GM18951 (cell line): Measurements from ENCODE around the gene TOMM20.

Experiments used
- POLR2A ChIP-seq: IDR thresholded peaks from 4 replicates; pipeline ENCODE4 v1.6.1; 2011; ENCODE audit warnings: mild to moderate bottlenecking; ENCODE audit not compliant: insufficient read length, insufficient read depth; ENCODE audit errors: extremely low read depth
- in situ Hi-C: fragments of 300-500 bp; cut with MboI; formaldehyde crosslinking; loops from one replicate; pipeline ENCODE4 v1.12.0; 2022; ENCODE audit warnings: low sequenced_read_pairs, mixed read lengths, inconsistent platforms; ENCODE audit not compliant: unreplicated experiment

Gene TOMM20

DNA sequence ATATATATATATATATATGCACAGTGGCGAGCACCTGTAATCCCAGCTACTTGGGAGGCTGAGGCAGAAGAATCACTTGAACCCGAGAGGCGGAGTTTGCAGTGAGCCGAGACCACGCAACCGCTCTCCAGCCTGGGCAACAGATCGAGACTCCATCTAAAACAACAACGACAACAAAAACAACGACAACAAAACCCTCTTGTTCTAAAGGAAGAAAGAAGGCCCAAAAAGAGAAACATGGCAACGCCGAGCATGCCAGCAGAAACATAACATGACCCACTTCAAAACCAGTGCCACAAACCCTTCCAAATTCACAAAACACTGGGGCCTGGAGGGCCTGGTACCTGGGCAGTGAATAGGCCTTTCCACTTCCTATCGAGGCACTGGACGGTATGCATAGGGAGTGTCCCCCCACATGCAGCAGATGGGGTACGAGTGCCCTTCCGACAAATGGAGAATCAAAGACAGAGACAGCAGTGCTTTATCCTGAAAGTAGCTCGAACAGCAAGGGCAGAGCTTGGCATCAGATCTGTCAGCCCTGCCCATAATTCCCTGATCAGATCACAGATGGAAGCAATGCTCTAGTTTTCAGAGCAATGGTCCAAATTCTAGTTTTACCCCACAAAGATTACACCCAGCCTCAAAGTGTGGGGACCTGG, 52.0 kb downstream of the TOMM20 start:
- TF ChIP-seq POLR2A = no peak
- in situ Hi-C loops = loop anchor here (10.0 to 25.0 kb wide), 4 partner anchors 62 to 489 kb away; no protein-coding TSS in a partner anchor

DNA sequence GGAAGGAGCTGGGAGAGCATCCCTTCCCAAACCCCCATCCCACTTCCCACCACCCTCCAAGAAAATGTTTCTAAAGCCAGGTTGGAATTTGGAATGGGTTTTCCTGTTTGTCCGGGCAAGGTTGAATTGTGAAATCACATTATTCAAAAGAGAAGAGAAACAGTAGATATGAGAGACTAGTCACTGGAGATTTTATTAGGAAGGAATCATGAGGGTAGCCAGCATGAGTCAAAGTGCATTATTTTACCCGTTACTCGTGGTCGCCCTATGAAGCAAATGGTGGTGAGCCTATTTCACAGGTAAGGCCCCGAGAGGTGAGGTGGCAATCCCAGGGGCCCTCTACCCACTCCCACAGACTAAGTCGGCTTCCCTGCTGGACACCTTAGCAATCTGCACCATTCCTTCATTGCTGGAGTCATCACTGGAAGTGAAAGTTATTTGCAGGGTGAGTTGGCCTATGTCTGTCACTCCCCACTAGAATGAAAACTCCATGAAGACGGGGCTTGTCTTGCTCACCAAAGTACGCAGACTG, 52.8 kb downstream of the TOMM20 start:
- in situ Hi-C loops = loop anchor here (10.0 to 25.0 kb wide), 4 partner anchors 61 to 489 kb away; no protein-coding TSS in a partner anchor
- no peak for TF ChIP-seq POLR2A

DNA sequence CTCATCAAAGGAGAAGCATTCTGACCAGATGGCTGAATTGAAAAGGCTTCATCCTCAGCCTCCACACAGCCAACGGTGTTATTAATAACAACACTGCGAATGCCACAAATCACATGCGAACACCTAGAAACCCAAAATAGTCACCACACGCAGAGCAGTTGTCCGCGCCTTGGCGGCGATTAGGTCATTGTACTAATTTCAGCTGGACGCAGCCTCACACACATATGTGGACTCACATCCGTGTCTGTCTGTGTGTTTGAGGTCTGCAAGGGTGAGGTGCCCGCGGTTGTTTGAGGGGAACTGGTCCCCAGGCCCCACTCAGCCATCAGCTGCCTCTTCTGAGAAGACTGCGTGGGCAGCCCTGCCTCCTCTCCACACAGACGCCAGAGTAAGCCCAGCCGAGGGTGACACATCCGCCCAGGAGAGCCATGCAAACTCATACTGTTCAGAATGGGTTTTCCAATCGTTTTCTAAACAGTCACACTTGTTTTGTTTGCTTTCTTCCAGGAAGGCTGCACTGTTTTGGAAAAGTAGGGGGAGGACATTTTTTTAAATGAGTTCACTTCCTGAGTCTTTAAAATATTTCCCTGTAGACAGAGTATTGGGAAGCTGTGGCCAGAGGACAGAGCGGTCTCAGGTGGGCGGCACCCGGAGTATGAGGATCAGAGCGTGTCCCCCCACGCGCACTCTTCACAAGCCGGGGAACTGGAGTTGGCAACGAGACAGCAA, 53.4 kb downstream of the TOMM20 start:
- TF ChIP-seq POLR2A = peak; percentile 32
- in situ Hi-C loops = loop anchor here (10.0 to 25.0 kb wide), 4 partner anchors 60 to 488 kb away; no protein-coding TSS in a partner anchor

- in situ Hi-C loops = loop anchor here (10.0 to 25.0 kb wide), 4 partner anchors 60 to 487 kb away; no protein-coding TSS in a partner anchor
- no peak for TF ChIP-seq POLR2A
Observed at GRCh38 chr1:235074523-235075047, 54.1 kb downstream of the TOMM20 start.

- no peak for TF ChIP-seq POLR2A
- in situ Hi-C loops = loop anchor here (10.0 kb wide), 1 partner anchor 59 kb away; no protein-coding TSS in a partner anchor
Observed at GRCh38 chr1:235073968-235074522, 54.6 kb downstream of the TOMM20 start.

GRCh38 chr1:235073331-235073967, 55.2 kb downstream of the TOMM20 start:
- no peak for TF ChIP-seq POLR2A
- in situ Hi-C loops = loop anchor here (10.0 kb wide), 1 partner anchor 59 kb away; no protein-coding TSS in a partner anchor

DNA sequence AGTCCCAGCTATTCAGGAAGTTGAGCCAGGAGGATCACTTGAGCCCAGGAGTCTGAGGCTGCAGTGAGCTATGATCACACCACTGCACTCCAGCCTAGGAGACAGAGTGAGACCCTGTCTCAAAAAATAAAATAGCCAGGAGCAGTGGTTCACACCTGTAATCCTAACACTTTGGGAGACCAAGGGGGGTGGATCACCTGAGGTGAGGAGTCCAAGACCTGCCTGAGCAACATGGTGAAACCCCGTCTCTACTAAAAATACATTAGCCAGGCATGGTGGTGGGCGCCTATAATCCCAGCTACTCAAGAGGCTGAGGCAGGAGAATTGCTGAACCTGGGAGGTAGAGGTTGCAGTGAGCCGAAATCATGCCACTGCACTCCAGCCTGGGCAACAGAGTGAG, 56.1 kb downstream of the TOMM20 start:
- in situ Hi-C loops = loop anchor here (10.0 kb wide), 1 partner anchor 58 kb away; no protein-coding TSS in a partner anchor

- in situ Hi-C loops = loop anchor here (10.0 kb wide), 1 partner anchor 57 kb away; no protein-coding TSS in a partner anchor
- no peak for TF ChIP-seq POLR2A
Observed at GRCh38 chr1:235072096-235072495, 56.5 kb downstream of the TOMM20 start.

DNA sequence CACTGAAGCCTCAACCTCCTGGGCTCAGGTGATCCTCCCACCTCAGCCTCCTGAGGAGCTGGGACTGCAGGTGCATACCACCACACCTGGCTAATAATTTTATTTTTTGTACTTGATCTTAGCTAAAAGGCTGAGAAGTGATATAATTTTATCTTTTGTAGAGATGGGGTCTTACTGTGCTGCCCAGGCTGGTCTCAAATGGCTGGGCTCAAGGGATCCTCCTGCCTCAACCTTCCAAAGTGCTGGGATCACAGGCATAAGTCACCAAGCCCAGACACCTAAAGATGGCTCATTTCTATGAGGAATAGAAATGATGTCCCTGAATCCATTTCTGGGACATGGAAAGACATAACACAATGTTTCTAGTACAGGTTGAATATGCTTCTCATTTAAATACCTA, 57.8 kb downstream of the TOMM20 start:
- TF ChIP-seq POLR2A = no peak
- in situ Hi-C loops = loop anchor here (10.0 kb wide), 1 partner anchor 56 kb away; no protein-coding TSS in a partner anchor

DNA sequence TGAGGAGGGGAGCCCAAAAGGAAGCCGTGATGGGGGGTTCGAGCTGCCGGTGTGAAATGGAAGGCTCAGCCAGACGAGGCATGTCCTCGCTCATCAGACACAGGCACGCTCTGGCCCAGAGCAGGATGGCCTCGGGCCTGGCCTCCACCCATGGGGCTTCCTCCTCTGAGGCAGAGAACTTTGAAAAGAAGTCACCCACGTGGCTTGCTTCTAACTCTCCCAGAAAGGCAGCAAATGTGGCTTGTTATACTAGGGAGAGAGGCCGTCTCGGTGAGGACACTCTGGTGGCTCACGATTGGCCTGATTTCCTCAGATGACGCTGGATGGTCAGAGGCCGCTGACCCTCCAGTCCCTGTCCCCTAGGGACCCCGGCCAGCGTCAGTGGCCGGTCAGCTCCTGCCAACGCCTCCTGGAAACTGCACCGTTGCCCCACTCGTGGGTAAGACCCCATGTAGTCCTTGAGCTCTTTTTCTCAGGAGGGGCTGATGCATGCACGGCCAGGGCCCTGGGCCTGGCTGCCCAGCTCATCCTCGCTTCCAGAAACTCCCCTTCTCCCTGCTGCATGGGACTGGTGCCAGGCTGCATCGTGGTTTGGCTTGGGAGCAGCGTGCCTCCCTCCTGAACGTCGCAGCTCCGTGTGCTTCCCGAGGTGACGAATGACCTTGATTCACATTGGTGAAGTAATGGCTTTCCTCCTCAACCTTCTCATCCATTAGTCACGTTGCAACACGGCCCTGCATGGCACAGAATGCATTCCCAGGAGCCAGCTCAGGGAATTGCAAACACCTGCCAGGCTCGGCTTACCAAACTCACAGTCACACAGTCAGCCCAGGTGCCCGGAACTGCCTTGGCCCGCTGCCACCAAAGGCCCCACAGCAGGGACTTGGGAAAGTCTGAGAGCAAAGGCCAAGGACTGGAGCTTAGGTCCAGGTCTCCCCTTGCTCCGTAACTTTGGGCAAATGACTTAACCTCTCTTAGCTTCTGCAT, 58.8 kb downstream of the TOMM20 start:
- no peak for TF ChIP-seq POLR2A
- in situ Hi-C loops = loop anchor here (10.0 kb wide), 1 partner anchor 55 kb away; no protein-coding TSS in a partner anchor

DNA sequence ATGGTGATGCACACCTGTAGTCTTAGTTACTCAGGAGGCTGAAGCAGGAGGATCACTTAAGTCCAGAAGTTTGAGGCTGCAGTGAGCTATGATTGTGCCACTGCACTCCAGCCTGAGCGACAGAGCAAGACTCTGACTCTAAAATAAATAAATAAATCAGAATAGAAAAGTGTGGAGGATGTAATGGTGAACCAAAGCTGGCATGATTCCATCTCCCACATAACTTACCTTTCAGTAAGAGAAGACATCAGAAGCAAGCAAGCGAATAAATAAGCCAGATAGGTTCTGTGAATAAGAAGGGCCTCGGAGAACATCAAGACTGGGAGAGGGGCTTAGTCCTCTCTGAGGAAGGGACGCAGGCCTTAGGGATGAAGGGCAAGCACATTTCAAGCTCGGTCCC, 59.5 kb downstream of the TOMM20 start:
- no peak for TF ChIP-seq POLR2A
- in situ Hi-C loops = no loop called here
